Ascending aorta (tissue), 2 donors: ENCODE results near the gene SYNPO. TPM values are rescaled to one million over a fixed set of nuclear protein-coding genes. Genes with fewer than 3 reads are reported as not detected.
A peak's percentile ranks its signal among the peaks of the same experiment; 100 is the strongest.

Experiments used
- DNase-seq, 2 donors: peaks; one replicate each; pipeline ENCODE4 v3.0.0-alpha.2; 2019; ENCODE audit warnings: low spot score in 2 of 2
- H3K27ac ChIP-seq, 2 donors: fragments of 200-600 bp; sonication (generic); one replicate each; pipeline ENCODE4 v1.5.1; 2016 to 2017; ENCODE audit warnings: mild to moderate bottlenecking in 1 of 2
- H3K27me3 ChIP-seq: fragments of 200-600 bp; sonication (generic); one replicate; pipeline ENCODE4 v1.5.1; 2017
- H3K36me3 ChIP-seq, 2 donors: fragments of 200-600 bp; sonication (generic); one replicate each; pipeline ENCODE4 v1.5.1; 2016
- H3K4me1 ChIP-seq, 2 donors: fragments of 200-600 bp; sonication (generic); one replicate each; pipeline ENCODE4 v1.5.1; 2016 to 2017; ENCODE audit warnings: mild to moderate bottlenecking in 1 of 2
- H3K4me3 ChIP-seq, 2 donors: fragments of 200-600 bp; sonication (generic); one replicate each; pipeline ENCODE4 v1.5.1; 2016 to 2017; ENCODE audit warnings: mild to moderate bottlenecking in 1 of 2
- H3K9me3 ChIP-seq, 2 donors: fragments of 200-600 bp; sonication (generic); one replicate each; pipeline ENCODE4 v1.5.1; 2016
- intact Hi-C: fragments of 100-400 bp; cut with DNase I; formaldehyde crosslinking; loops from one replicate; pipeline ENCODE4 v1.15.1; 2023
- total RNA-seq: library from RNA; depleted of rRNA; stranded (reverse); fragments of >200 nt; gene quantifications from one replicate; pipeline ENCODE4 v1.1.0, GENCODE V29; 2016
- TF ChIP-seq, protein P1 (sequence below), 3 experiments: fragments of 200-600 bp in 2 of 3; fragments of 450-650 bp in 1 of 3; sonication (generic) in 2 of 3; IDR thresholded peaks; one replicate each; pipeline ENCODE4 v1.5.1; 2016 to 2019; ENCODE audit warnings: antibody characterized with exemption in 3 of 3, mild to moderate bottlenecking in 1 of 3, moderate library complexity in 1 of 3

The SYNPO gene
- total RNA-seq, 1 donor from 2014 or later, result 128 TPM

DNA sequence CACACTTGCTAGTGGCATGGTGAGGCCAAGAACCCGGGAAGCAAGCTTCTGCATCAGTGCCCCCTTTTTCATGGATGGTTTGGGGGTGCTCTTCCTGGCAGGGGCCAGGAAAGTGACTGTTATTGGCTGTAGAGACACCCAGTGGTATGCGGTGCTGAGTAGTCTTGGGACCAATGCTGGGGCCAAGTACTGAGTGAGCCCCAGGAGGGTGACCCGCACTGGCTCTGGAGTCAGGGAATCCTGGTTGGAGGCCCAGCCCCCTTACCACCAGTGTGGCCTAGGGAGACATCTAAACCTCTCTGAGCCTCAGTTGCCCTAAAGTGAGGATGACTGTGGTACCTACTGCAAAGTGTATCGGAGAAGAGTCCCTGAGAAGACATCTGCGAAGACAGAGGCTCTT, 41.2 kb upstream of the SYNPO start:
- Histone ChIP-seq H3K4me3 (no peak overlapping the region), H3K9me3 (no peaks in the 10 kb centered on the region), H3K4me1 (peaks cover 33 to 83% of the 10 kb centered on the region in 2 donors), H3K27me3 (no peaks in the 10 kb centered on the region), H3K27ac (peak overlapping the region; percentile 92 to 96), H3K36me3 (no peaks in the 10 kb centered on the region)
- intact Hi-C loops, result loop anchor here (10.0 kb wide), 1 partner anchor 454 kb away; no protein-coding TSS in a partner anchor
- TF ChIP-seq, protein P1, sequence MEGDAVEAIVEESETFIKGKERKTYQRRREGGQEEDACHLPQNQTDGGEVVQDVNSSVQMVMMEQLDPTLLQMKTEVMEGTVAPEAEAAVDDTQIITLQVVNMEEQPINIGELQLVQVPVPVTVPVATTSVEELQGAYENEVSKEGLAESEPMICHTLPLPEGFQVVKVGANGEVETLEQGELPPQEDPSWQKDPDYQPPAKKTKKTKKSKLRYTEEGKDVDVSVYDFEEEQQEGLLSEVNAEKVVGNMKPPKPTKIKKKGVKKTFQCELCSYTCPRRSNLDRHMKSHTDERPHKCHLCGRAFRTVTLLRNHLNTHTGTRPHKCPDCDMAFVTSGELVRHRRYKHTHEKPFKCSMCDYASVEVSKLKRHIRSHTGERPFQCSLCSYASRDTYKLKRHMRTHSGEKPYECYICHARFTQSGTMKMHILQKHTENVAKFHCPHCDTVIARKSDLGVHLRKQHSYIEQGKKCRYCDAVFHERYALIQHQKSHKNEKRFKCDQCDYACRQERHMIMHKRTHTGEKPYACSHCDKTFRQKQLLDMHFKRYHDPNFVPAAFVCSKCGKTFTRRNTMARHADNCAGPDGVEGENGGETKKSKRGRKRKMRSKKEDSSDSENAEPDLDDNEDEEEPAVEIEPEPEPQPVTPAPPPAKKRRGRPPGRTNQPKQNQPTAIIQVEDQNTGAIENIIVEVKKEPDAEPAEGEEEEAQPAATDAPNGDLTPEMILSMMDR (IDR thresholded peaks at IDR 0.05), result no peak
- DNase-seq, result no peak

GRCh38 chr5:150599917-150600511, 40.4 kb upstream of the SYNPO start:
- H3K36me3 ChIP-seq, result no peaks in the 10 kb centered on the region
- H3K4me3 ChIP-seq, result peak overlapping the region in 1 of 2 donors; percentile 50
- TF ChIP-seq, protein P1 (IDR thresholded peaks at IDR 0.05), result no peak
- H3K4me1 ChIP-seq, result peaks cover 35 to 80% of the 10 kb centered on the region in 2 donors
- DNase-seq, result peak in 1 of 2 donors; percentile 94
- intact Hi-C loops, result loop anchor here (2.0 to 10.0 kb wide), 3 partner anchors 27 to 455 kb away; partner anchors contain the start of gene SYNPO
- H3K27me3 ChIP-seq, result no peaks in the 10 kb centered on the region
- H3K27ac ChIP-seq, result peak overlapping the region; percentile 92 to 96
- H3K9me3 ChIP-seq, result no peaks in the 10 kb centered on the region

DNA sequence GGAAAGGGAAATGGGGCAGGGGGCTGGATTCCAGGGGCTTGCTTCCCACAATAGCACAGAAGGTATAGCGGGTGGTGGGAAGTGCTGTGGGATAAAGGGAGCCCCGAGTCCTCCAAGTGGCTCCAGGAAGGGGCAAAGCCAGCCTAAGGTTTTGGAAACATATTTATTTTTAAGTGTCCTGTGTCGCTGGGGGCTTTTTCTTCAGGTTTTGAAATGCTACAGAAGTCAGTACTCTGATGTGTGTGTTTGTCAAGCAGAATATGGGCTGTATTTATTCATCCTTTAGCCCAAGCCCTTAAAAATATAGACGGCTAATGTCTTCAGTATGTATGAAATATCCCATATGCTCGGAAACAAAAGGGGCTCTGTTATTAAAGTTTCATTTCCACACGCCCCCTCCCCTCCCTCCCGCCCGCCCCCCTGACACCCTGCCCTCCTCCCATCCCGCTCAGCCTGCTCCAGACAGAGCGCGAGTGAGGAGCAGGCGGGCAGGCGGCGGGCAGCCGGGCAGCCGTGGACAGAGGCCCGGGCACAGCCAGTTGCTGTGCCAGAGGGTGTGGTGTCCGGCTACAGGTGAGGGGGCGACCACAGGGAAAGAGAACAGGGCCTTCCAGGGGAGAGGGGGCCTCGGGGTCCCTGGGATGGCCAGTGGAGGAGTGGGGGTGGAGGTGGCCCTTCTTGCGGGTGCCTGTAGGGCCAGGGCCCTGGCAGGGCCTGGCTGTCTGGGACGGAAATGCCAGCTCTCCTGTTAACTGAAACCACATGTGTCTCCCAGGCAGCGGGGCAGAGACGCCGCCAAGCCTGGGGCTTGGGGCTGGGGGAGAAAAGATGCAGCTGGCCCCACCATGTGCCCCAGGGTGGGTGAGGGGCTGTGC, 39.6 kb upstream of the SYNPO start:
- intact Hi-C loops, result loop anchor here (1.0 to 5.0 kb wide), 3 partner anchors 8 to 41 kb away; partner anchors contain the start of gene SYNPO
- DNase-seq, result no peak
- H3K27ac ChIP-seq, result peak overlapping the region; percentile 92 to 96
- H3K9me3 ChIP-seq, result no peaks in the 10 kb centered on the region
- TF ChIP-seq, protein P1 (IDR thresholded peaks at IDR 0.05), result no peak
- H3K4me1 ChIP-seq, result peaks cover 38 to 77% of the 10 kb centered on the region in 2 donors
- no peaks in the 10 kb centered on the region for H3K27me3 ChIP-seq
- no peaks in the 10 kb centered on the region for H3K36me3 ChIP-seq
- peak overlapping the region in 1 of 2 donors; percentile 50 for H3K4me3 ChIP-seq

DNA sequence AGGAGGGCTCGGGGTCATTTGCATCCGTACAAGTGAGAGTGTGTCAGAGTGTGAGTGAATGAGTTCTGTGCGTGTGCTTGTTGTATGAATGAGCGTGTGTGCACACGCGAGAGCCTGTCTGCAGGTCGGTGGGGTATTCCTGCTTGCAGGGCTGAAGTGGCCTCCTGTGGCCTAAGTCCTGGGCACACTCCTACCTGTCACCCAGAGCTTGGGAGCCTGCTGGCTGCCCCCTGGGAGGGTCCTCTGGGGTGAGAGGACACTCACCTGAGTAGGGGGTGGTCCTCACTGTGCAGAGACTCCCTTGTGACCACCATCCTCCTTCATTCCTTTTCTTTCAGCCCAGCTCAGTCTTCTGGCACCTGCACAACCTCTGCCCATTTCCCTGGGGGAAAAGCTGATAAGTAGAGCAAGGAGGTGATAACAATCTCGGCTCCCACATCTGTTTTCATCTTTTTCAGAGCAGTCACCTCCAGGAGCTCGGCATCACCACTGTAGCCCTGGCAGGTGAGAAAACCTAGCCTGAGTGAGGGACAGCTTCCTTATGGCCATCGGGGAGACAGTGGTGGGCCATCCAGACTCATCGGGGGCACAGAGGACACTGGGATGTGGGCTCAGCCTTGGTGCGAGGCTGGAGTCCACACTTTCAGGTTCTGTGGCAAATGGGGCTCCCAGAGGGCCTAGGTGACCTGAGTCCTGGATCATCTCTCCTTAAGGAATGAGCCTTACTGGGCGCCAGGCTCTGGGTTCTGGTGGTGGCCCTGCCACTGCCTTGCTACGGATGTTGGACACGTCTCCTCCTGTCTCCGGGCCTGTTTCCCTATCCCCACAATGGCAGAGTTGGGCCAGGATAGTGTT, 38.7 kb upstream of the SYNPO start:
- DNase-seq, result peak in 1 of 2 donors; percentile 7
- Histone ChIP-seq H3K4me3 (peak overlapping the region in 1 of 2 donors; percentile 50), H3K9me3 (no peaks in the 10 kb centered on the region), H3K4me1 (peaks cover 32 to 76% of the 10 kb centered on the region in 2 donors), H3K36me3 (no peaks in the 10 kb centered on the region), H3K27me3 (no peaks in the 10 kb centered on the region), H3K27ac (peak overlapping the region; percentile 92 to 96)
- TF ChIP-seq, protein P1 (IDR thresholded peaks at IDR 0.05), result no peak
- intact Hi-C loops, result loop anchor here (1.0 to 5.0 kb wide), 3 partner anchors 8 to 41 kb away; partner anchors contain the start of gene SYNPO

DNA sequence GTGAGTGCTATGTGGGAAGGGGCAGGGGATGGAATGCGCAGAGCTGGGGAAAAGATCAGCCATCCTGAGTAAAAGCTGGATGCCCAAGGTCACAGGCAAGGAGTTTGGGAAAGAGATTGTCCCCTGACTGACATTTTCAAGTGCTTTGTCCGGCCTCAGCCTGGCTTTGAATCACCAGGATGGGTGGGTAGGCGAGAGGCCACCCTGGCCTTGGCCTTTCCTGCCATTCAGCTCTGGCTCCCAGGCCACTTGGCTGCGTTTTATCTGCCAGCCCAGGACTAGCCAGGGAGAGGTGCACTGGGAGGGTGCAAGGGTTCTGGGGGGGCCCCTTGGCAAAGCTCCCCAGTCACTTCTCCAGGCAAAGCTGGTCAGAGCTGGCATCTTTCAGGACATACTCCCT, 37.4 kb upstream of the SYNPO start:
- Histone ChIP-seq H3K4me3 (peak overlapping the region in 1 of 2 donors; percentile 50), H3K9me3 (no peaks in the 10 kb centered on the region), H3K36me3 (no peaks in the 10 kb centered on the region), H3K27ac (peak overlapping the region; percentile 92 to 96), H3K27me3 (no peaks in the 10 kb centered on the region), H3K4me1 (peaks cover 32 to 74% of the 10 kb centered on the region in 2 donors)
- intact Hi-C loops, result loop anchor here (5.0 kb wide), 1 partner anchor 39 kb away; the partner anchor contains the start of gene SYNPO
- no peak for DNase-seq
- TF ChIP-seq, protein P1 (IDR thresholded peaks at IDR 0.05), result no peak
